Measurements from ENCODE around the gene DIRAS1. TPM values are rescaled to one million over a fixed set of nuclear protein-coding genes. Genes with fewer than 3 reads are reported as not detected.

DIRAS1 gene
- total RNA-seq, 1 experiment from 2014 or later: 7.8 TPM

DNA sequence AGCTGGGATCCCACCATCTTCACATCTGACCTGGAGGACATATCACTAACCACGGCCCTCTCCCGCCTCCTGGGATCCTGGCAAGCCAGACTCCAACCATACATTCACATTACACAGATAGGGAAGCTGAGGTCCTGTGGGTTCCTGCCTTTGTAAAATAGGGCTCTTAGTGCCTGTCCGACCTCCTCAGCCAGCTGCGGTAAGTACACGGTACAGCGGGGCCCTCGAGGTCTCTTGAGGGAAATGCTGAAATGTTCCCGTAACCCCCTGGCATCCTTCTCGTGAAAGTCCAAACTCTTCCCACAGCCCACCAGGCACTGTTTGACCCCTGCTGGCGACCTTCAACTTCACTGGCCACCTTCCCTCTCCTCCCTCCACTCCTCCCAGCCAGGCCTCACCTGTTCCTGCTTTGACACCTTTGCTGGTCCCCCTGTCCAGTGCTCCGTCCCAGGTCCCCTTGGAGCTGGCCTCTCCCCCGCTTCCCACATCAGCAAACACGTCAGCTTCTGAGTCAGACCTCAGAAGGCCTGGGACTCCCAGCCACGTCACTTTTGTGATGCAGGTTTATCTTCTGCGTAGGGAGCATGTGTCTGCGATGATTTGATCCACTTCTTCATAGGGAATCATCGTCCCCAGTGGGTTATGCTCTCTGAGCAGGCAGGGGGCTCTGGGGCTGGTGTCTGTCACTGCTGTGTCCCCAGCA, 9.8 kb downstream of the DIRAS1 start:
- H3K56ac ChIP-seq (ENCODE audit: insufficient read length, low read depth, low read length): no peak overlapping the region
- DNase-seq: peak; percentile 22
- no peak overlapping the region for H4K91ac ChIP-seq (ENCODE audit: insufficient read length, low read depth, low read length)
- Mint-ChIP-seq H3K4me3 (no peak overlapping the region), H3K9me3 (peaks cover 10 to 11% of the 10 kb centered on the region in 2 experiments), H3K4me1 (0 out of 4 replicates have a peak, but pooled peaks cover 0 to 4% of the 10 kb centered on the region in 2 experiments), H3K27me3 (ENCODE audit: low read depth) (peaks cover 23% of the 10 kb centered on the region), H3K27ac (no peak overlapping the region; a peak in 2 of 7 replicates), H3K36me3 (ENCODE audit: insufficient read depth in 1 of 3, low read depth in 3 of 3) (peaks cover 11 to 12% (median 12%) of the 10 kb centered on the region in 3 experiments)
- no CpG with 5 or more reads among the region's 17 CpGs for WGBS (ENCODE audit: extremely low coverage, insufficient read length, low lambda C conversion rate)
- no peak overlapping the region for H3K27ac ChIP-seq (ENCODE audit: insufficient read length, low read depth, low read length)
- no peak overlapping the region for H3T11ph ChIP-seq (ENCODE audit: low read length)
- H2AK5ac ChIP-seq (ENCODE audit: insufficient read length, low read length): no peak overlapping the region
- no peaks in the 10 kb centered on the region for H4K20me1 ChIP-seq (ENCODE audit: control insufficient read depth, insufficient read depth, insufficient read length)
- no peak overlapping the region for H2BK5ac ChIP-seq (ENCODE audit: insufficient read length, low read length)
- H4K5ac ChIP-seq (ENCODE audit: insufficient read length, low read depth, low read length): no peak overlapping the region
- TF ChIP-seq, protein P1, sequence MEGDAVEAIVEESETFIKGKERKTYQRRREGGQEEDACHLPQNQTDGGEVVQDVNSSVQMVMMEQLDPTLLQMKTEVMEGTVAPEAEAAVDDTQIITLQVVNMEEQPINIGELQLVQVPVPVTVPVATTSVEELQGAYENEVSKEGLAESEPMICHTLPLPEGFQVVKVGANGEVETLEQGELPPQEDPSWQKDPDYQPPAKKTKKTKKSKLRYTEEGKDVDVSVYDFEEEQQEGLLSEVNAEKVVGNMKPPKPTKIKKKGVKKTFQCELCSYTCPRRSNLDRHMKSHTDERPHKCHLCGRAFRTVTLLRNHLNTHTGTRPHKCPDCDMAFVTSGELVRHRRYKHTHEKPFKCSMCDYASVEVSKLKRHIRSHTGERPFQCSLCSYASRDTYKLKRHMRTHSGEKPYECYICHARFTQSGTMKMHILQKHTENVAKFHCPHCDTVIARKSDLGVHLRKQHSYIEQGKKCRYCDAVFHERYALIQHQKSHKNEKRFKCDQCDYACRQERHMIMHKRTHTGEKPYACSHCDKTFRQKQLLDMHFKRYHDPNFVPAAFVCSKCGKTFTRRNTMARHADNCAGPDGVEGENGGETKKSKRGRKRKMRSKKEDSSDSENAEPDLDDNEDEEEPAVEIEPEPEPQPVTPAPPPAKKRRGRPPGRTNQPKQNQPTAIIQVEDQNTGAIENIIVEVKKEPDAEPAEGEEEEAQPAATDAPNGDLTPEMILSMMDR (conservative IDR thresholded peaks at IDR 0.05): no peak
- no peaks in the 10 kb centered on the region for H3K79me2 ChIP-seq (ENCODE audit: insufficient read depth, low read length)
- no peak overlapping the region for H3K18ac ChIP-seq (ENCODE audit: insufficient read length, low read depth, low read length)
- peaks cover 3% of the 10 kb centered on the region for H3K23me2 ChIP-seq (ENCODE audit: insufficient read length, low read depth, low read length, poor library complexity, severe bottlenecking)
- no peak overlapping the region for H2BK120ac ChIP-seq (ENCODE audit: low read depth, low read length, poor library complexity, severe bottlenecking)
- H3K9me3 ChIP-seq (ENCODE audit: control insufficient read depth, low read depth, low read length): peaks cover 8% of the 10 kb centered on the region
- no peak overlapping the region for H3K23ac ChIP-seq (ENCODE audit: insufficient read length, low read depth, low read length)
- H2BK20ac ChIP-seq (ENCODE audit: low read depth, low read length, poor library complexity, severe bottlenecking): no peak overlapping the region
- no peak overlapping the region for H2BK12ac ChIP-seq (ENCODE audit: insufficient read length, low read depth, low read length)
- H2AFZ ChIP-seq (ENCODE audit: low read length): no peak overlapping the region
- no peaks in the 10 kb centered on the region for H3K4me1 ChIP-seq (ENCODE audit: insufficient read depth, low read length)
- no peak overlapping the region for H2BK15ac ChIP-seq (ENCODE audit: low read depth, low read length)
- no peak overlapping the region for H3K14ac ChIP-seq (ENCODE audit: insufficient read depth, low read length)
- no peaks in the 10 kb centered on the region for H3K79me1 ChIP-seq (ENCODE audit: insufficient read depth, low read depth, low read length, poor library complexity, severe bottlenecking)
- H3K27me3 ChIP-seq (ENCODE audit: insufficient read depth, low read length): no peaks in the 10 kb centered on the region
- H4K8ac ChIP-seq (replicated peaks; ENCODE audit: insufficient read length, low read depth, low read length): no peak overlapping the region
- H3K4me2 ChIP-seq (ENCODE audit: insufficient read depth, insufficient read length, low read length): no peak overlapping the region
- H3K9ac ChIP-seq (ENCODE audit: extremely low read depth, insufficient read length, low read length): no peak overlapping the region
- H3K4ac ChIP-seq (ENCODE audit: low read depth, low read length): no peak overlapping the region

All from H9 (cell line).